GM12878 (cell line): Measurements from ENCODE around the gene MRPS27. TPM values are rescaled to one million over a fixed set of nuclear protein-coding genes. Genes with fewer than 3 reads are reported as not detected.
A peak's percentile ranks its signal among the peaks of the same experiment; 100 is the strongest.

Experiments
- ATAC-seq: fragments of 200-7000 bp; cut with Tn5 transposase; 3 replicates; pipeline ENCODE4 v1.9.1; 2020; ENCODE audit warnings: mild to moderate bottlenecking, moderate library complexity
- BruUV-seq: library from RNA; stranded (reverse); fragments of 400-500 nt; replicated peaks from 2 replicates; lab custom pipeline; 2021; lab: Mats Ljungman, UMichigan
- CTCF ChIA-PET: fragments of 300-600 bp; sonication (Branson Sonifier 250); formaldehyde crosslinking; extraction: SDS; loops from one replicate; lab custom pipeline; 2021; ENCODE audit warnings: inconsistent platforms; lab: Yijun Ruan, JAX
- POLR2A ChIA-PET: fragments of 350-600 bp; formaldehyde crosslinking; extraction: SDS; loops from one replicate; lab custom pipeline; 2021; ENCODE audit warnings: inconsistent platforms; lab: Charles Lee
- RAD21 ChIA-PET: fragments of 300-600 bp; sonication (Branson Sonifier 250); formaldehyde crosslinking; loops from one replicate; lab custom pipeline; 2023; ENCODE audit warnings: antibody characterized with exemption; ENCODE audit not compliant: unreplicated experiment; lab: Charles Lee
- SMC1A ChIA-PET: fragments of 300-600 bp; sonication (Branson Sonifier 250); formaldehyde crosslinking; loops from one replicate; lab custom pipeline; 2023; ENCODE audit not compliant: unreplicated experiment, uncharacterized antibody; lab: Charles Lee
- DNase-seq: peaks from one replicate; pipeline ENCODE4 v3.0.0-alpha.2; 2011; ENCODE audit warnings: low read depth, low spot score
- FAIRE-seq: peaks from 3 replicates; lab custom pipeline; 2011; peaks lifted over from hg19 to GRCh38; lab: Jason Lieb, UNC
- H2AFZ ChIP-seq: 2 replicates; pipeline ENCODE4 v1.6.0; 2011; ENCODE audit warnings: low read depth, low read length, control low read depth; ENCODE audit not compliant: control insufficient read depth
- H3K27ac ChIP-seq: 2 replicates; pipeline ENCODE4 v1.5.1; 2011; ENCODE audit warnings: control low read depth; ENCODE audit not compliant: control insufficient read depth, insufficient read depth
- H3K27me3 ChIP-seq, 2 experiments: replicated peaks in 1 of 2; 2 replicates each; pipeline versions ENCODE4 v1.6.0 to v1.6.1; 2011; ENCODE audit warnings: low read length in 1 of 2; ENCODE audit not compliant: control insufficient read depth in 2 of 2, insufficient read depth in 2 of 2
- H3K36me3 ChIP-seq, 2 experiments: 2 replicates each; pipeline ENCODE4 v1.5.1; 2011; ENCODE audit warnings: low read length in 1 of 2; ENCODE audit not compliant: control insufficient read depth in 2 of 2, insufficient read depth in 2 of 2
- H3K4me1 ChIP-seq: 2 replicates; pipeline ENCODE4 v1.6.1; 2011; ENCODE audit warnings: mild to moderate bottlenecking, low read length, moderate library complexity, mixed read lengths; ENCODE audit not compliant: control insufficient read depth, insufficient read depth
- H3K4me2 ChIP-seq: 2 replicates; pipeline ENCODE4 v1.6.0; 2011; ENCODE audit warnings: control low read depth; ENCODE audit not compliant: control insufficient read depth, insufficient read depth
- H3K4me3 ChIP-seq: fragments of 200-600 bp; sonication (generic); 2 replicates; pipeline ENCODE4 v1.5.1; 2016
- H3K79me2 ChIP-seq: 2 replicates; pipeline ENCODE4 v1.6.0; 2011; ENCODE audit warnings: low read length; ENCODE audit not compliant: control insufficient read depth, insufficient read depth
- H3K9ac ChIP-seq: 2 replicates; pipeline ENCODE4 v1.8.0; 2011; ENCODE audit warnings: low read length, control low read depth, mixed read lengths; ENCODE audit not compliant: control insufficient read depth, insufficient read depth
- H3K9me3 ChIP-seq: replicated peaks from 3 replicates; pipeline ENCODE4 v1.5.1; 2011; ENCODE audit warnings: mild to moderate bottlenecking, low read length; ENCODE audit not compliant: control insufficient read depth, insufficient read depth
- H4K20me1 ChIP-seq: 2 replicates; pipeline ENCODE4 v1.6.0; 2011; ENCODE audit not compliant: control insufficient read depth, insufficient read depth
- ATF7 ChIP-seq: fragments of 450-650 bp; IDR thresholded peaks from 2 replicates; pipeline ENCODE4 v1.6.1; 2016; ENCODE audit warnings: low read depth, mild to moderate bottlenecking
- BHLHE40 ChIP-seq, 2 experiments: fragments of 450-650 bp in 1 of 2; IDR thresholded peaks; 2 replicates each; pipeline ENCODE4 v1.6.1; 2011 to 2017; ENCODE audit warnings: low read depth in 2 of 2, borderline replicate concordance in 1 of 2, improper control_type of control experiment in 1 of 2, low read length in 1 of 2, mild to moderate bottlenecking in 1 of 2
- CBX5 ChIP-seq: sonication (generic); IDR thresholded peaks from 2 replicates; pipeline ENCODE4 v1.6.1; 2016; ENCODE audit warnings: low read depth, moderate library complexity, mild to moderate bottlenecking, inconsistent platforms
- CEBPB ChIP-seq, 2 experiments: fragments of 150-350 bp in 1 of 2; IDR thresholded peaks; 2 replicates each; pipeline ENCODE4 v1.6.1; 2012 to 2014; ENCODE audit warnings: low read depth in 2 of 2, low read length in 2 of 2, borderline replicate concordance in 1 of 2, inconsistent platforms in 1 of 2
- ETV6 ChIP-seq, 2 experiments: fragments of 450-650 bp in 1 of 2; IDR thresholded peaks in 1 of 2; conservative IDR thresholded peaks in 1 of 2; 2 replicates each; pipeline ENCODE4 v1.6.1; 2014; ENCODE audit warnings: antibody characterized with exemption in 1 of 2, borderline replicate concordance in 1 of 2, low read depth in 1 of 2, mild to moderate bottlenecking in 1 of 2, moderate library complexity in 1 of 2
- IKZF2 ChIP-seq, 2 experiments: fragments of 450-650 bp; IDR thresholded peaks; 2 replicates each; pipeline ENCODE4 v1.6.1; 2017; ENCODE audit warnings: mild to moderate bottlenecking in 2 of 2, moderate library complexity in 2 of 2
- MTA2 ChIP-seq: fragments of 450-650 bp; IDR thresholded peaks from 2 replicates; pipeline ENCODE4 v1.6.1; 2016; ENCODE audit warnings: low read depth, mild to moderate bottlenecking, moderate library complexity
- SIX5 ChIP-seq: IDR thresholded peaks from 2 replicates; pipeline ENCODE4 v1.6.1; 2011; ENCODE audit warnings: mild to moderate bottlenecking, low read depth, low read length, moderate library complexity; ENCODE audit not compliant: severe bottlenecking
- WGBS: methylation state at CpG from one replicate; pipeline ENCODE4 v1.1.6; 2016; ENCODE audit warnings: low lambda C conversion rate; ENCODE audit not compliant: insufficient replicate concordance, insufficient coverage; ENCODE audit errors: missing lambda C conversion rate; 5-methylcytosine and 5-hydroxymethylcytosine counted together
- in situ Hi-C: fragments of 300-500 bp; cut with MboI; formaldehyde crosslinking; loops from 9 replicates; pipeline ENCODE4 v1.14.3; 2018; ENCODE audit warnings: mixed read lengths
- intact Hi-C: fragments of 100-400 bp; cut with micrococcal nuclease; formaldehyde crosslinking; loops from one replicate; pipeline ENCODE4 v1.14.2; 2022; ENCODE audit not compliant: unreplicated experiment
- polyA plus RNA-seq, 11 experiments: library from polyadenylated mRNA; depleted of rRNA in 4 of 11; unstranded in 6 of 11; stranded (reverse) in 5 of 11; fragments of >200 nt; fragmentation: Nextera tagmentation in 4 of 11; fragmentation: Illumina TruSeq in 1 of 11; extraction: Ambion mirVana in 4 of 11; extraction: Trizol in 1 of 11; gene quantifications; 1 replicate in 1 of 11; 2 replicates in 10 of 11; pipeline versions ENCODE4 v1.2.1 to v1.2.3, GENCODE V29; 2011 to 2016; ENCODE audit warnings: inconsistent platforms in 2 of 11, missing spikeins in 2 of 11, low read depth in 1 of 11
- total RNA-seq, 4 experiments: library from RNA; depleted of rRNA in 3 of 4; stranded (reverse); fragments of >200 nt in 3 of 4; fragmentation: Illumina TruSeq in 1 of 4; extraction: Trizol in 1 of 4; gene quantifications; 2 replicates each; pipeline versions ENCODE4 v1.2.1 to v1.2.3, GENCODE V29; 2013 to 2021
- TF ChIP-seq, protein P1 (sequence below): fragments of 450-650 bp; conservative IDR thresholded peaks from 2 replicates; pipeline ENCODE4 v1.6.1; 2017; ENCODE audit warnings: mild to moderate bottlenecking, moderate library complexity
- TF ChIP-seq, protein P2 (sequence below): fragments of 450-650 bp; IDR thresholded peaks from 2 replicates; pipeline ENCODE4 v1.6.1; 2017; ENCODE audit warnings: low read depth, mild to moderate bottlenecking, moderate library complexity
- TF ChIP-seq, protein P3 (sequence below): IDR thresholded peaks from 2 replicates; pipeline ENCODE4 v1.6.1; 2011; ENCODE audit warnings: low read depth, low read length, improper control_type of control experiment, borderline replicate concordance
- TF ChIP-seq, protein P4 (sequence below): fragments of 450-650 bp; IDR thresholded peaks from 2 replicates; pipeline ENCODE4 v1.6.1; 2018; ENCODE audit warnings: mild to moderate bottlenecking, low read depth, moderate library complexity; ENCODE audit not compliant: partially characterized antibody

The MRPS27 gene
- total and polyA plus RNA-seq, 10 of the 15 experiments (the other 5 are each of a cell fraction or from before 2014, with no cell fraction given): 61.0 to 128 (median 93.0) TPM

DNA sequence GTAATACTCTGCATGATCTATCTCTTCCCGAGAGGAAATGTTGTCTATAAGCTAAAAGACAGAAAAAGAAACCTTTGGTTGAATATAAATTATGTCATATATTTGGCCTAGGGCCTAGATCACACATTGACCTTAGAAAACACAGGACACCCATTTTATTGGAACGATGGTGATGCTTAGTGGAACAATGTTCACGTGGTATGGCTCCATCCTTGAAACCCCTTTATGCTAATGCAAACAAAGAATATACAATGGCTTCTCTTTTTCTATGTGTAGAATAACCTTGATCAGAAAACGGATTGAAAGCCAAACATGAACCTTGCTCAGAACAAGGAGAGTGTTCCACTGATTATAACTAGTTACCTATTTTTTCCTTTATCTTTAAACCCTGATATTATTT, 24.5 kb downstream of the MRPS27 start:
- Histone ChIP-seq H3K27me3 (no peaks in the 10 kb centered on the region), H3K9me3 (no peaks in the 10 kb centered on the region; the same call in 2 of the 3 replicates), H3K79me2 (peaks cover 42% of the 10 kb centered on the region), H3K27ac (peak overlapping the region; percentile 36), H2AFZ (no peak overlapping the region), H3K36me3 (no peaks in the 10 kb centered on the region; a peak in 1 of 4 replicates)
- BruUV-seq: no TSS peak
- TF ChIP-seq SIX5 (no peak), IKZF2 (IDR thresholded peaks at IDR 0.05) (no peak), ATF7 (no peak), ETV6 (conservative IDR thresholded peaks at IDR 0.05 in 1 of 2, IDR thresholded peaks at IDR 0.05 in 1 of 2; ENCODE audit: borderline replicate concordance in 1 of 2, low read depth in 1 of 2) (no peak), MTA2 (no peak), BHLHE40 (IDR thresholded peaks at IDR 0.05; ENCODE audit: borderline replicate concordance in 1 of 2, low read depth in 2 of 2, low read length in 1 of 2) (no peak), CEBPB (IDR thresholded peaks at IDR 0.05; ENCODE audit: borderline replicate concordance in 1 of 2, low read depth in 2 of 2, low read length in 2 of 2) (no peak), CBX5 (no peak)
- TF ChIP-seq, protein P1, sequence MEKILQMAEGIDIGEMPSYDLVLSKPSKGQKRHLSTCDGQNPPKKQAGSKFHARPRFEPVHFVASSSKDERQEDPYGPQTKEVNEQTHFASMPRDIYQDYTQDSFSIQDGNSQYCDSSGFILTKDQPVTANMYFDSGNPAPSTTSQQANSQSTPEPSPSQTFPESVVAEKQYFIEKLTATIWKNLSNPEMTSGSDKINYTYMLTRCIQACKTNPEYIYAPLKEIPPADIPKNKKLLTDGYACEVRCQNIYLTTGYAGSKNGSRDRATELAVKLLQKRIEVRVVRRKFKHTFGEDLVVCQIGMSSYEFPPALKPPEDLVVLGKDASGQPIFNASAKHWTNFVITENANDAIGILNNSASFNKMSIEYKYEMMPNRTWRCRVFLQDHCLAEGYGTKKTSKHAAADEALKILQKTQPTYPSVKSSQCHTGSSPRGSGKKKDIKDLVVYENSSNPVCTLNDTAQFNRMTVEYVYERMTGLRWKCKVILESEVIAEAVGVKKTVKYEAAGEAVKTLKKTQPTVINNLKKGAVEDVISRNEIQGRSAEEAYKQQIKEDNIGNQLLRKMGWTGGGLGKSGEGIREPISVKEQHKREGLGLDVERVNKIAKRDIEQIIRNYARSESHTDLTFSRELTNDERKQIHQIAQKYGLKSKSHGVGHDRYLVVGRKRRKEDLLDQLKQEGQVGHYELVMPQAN: no peak
- TF ChIP-seq, protein P2, sequence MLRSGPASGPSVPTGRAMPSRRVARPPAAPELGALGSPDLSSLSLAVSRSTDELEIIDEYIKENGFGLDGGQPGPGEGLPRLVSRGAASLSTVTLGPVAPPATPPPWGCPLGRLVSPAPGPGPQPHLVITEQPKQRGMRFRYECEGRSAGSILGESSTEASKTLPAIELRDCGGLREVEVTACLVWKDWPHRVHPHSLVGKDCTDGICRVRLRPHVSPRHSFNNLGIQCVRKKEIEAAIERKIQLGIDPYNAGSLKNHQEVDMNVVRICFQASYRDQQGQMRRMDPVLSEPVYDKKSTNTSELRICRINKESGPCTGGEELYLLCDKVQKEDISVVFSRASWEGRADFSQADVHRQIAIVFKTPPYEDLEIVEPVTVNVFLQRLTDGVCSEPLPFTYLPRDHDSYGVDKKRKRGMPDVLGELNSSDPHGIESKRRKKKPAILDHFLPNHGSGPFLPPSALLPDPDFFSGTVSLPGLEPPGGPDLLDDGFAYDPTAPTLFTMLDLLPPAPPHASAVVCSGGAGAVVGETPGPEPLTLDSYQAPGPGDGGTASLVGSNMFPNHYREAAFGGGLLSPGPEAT: no peak
- TF ChIP-seq, protein P3, sequence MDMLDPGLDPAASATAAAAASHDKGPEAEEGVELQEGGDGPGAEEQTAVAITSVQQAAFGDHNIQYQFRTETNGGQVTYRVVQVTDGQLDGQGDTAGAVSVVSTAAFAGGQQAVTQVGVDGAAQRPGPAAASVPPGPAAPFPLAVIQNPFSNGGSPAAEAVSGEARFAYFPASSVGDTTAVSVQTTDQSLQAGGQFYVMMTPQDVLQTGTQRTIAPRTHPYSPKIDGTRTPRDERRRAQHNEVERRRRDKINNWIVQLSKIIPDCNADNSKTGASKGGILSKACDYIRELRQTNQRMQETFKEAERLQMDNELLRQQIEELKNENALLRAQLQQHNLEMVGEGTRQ: no peak
- TF ChIP-seq, protein P4, sequence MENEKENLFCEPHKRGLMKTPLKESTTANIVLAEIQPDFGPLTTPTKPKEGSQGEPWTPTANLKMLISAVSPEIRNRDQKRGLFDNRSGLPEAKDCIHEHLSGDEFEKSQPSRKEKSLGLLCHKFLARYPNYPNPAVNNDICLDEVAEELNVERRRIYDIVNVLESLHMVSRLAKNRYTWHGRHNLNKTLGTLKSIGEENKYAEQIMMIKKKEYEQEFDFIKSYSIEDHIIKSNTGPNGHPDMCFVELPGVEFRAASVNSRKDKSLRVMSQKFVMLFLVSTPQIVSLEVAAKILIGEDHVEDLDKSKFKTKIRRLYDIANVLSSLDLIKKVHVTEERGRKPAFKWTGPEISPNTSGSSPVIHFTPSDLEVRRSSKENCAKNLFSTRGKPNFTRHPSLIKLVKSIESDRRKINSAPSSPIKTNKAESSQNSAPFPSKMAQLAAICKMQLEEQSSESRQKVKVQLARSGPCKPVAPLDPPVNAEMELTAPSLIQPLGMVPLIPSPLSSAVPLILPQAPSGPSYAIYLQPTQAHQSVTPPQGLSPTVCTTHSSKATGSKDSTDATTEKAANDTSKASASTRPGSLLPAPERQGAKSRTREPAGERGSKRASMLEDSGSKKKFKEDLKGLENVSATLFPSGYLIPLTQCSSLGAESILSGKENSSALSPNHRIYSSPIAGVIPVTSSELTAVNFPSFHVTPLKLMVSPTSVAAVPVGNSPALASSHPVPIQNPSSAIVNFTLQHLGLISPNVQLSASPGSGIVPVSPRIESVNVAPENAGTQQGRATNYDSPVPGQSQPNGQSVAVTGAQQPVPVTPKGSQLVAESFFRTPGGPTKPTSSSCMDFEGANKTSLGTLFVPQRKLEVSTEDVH: no peak
- TF ChIP-seq, all 136 proteins: peak for 0
- DNase-seq (no peak), ATAC-seq (no peak), FAIRE-seq (no peak)
- peak overlapping the region; percentile 31 for H3K4me2 ChIP-seq
- H3K4me1 ChIP-seq: peaks cover 45% of the 10 kb centered on the region
- intact Hi-C loops: no loop called here
- H4K20me1 ChIP-seq: no peaks in the 10 kb centered on the region
- WGBS: 99% methylated on average over 4 of the region's 4 CpGs
- peak overlapping the region; percentile 8; the same call in 1 of the 2 replicates for H3K4me3 ChIP-seq
- no peak overlapping the region for H3K9ac ChIP-seq
- ChIA-PET RAD21 (interaction anchor here (1.0 to 2.0 kb wide), 2 partner anchors 9 to 61 kb away, joined by 3 to 5 read pairs; no protein-coding TSS in a partner anchor), SMC1A (interaction anchor here (0.9 to 3.0 kb wide), 7 partner anchors 9 to 106 kb away, joined by 3 to 12 read pairs (median 6); no protein-coding TSS in a partner anchor), POLR2A (interaction anchor here (1.5 to 1.9 kb wide), 3 partner anchors 9 to 61 kb away, joined by 4 to 6 read pairs (median 6); no protein-coding TSS in a partner anchor), CTCF (interaction anchor here (1.4 to 5.9 kb wide), 2 partner anchors 10 to 26 kb away, joined by 4 to 20 read pairs; no protein-coding TSS in a partner anchor)
- in situ Hi-C loops: no loop called here
